GM12878 (cell line): ENCODE data around the gene SLC6A17.

Experiments used
- CEBPB ChIP-seq, 2 experiments: fragments of 150-350 bp in 1 of 2; IDR thresholded peaks; 2 replicates each; pipeline ENCODE4 v1.6.1; 2012 to 2014; ENCODE audit warnings: low read depth in 2 of 2, low read length in 2 of 2, borderline replicate concordance in 1 of 2, inconsistent platforms in 1 of 2
- CTCF ChIP-seq, 3 experiments: IDR thresholded peaks in 2 of 3; conservative IDR thresholded peaks in 1 of 3; 2 replicates each; pipeline ENCODE4 v1.5.1; 2011; ENCODE audit warnings: low read depth in 3 of 3, low read length in 3 of 3, mild to moderate bottlenecking in 3 of 3, control low read depth in 2 of 3, moderate library complexity in 2 of 3, inconsistent platforms in 1 of 3, mixed read lengths in 1 of 3; ENCODE audit not compliant: control insufficient read depth in 2 of 3, insufficient read depth in 1 of 3; ENCODE audit errors: extremely low read depth in 1 of 3
- REST ChIP-seq: IDR thresholded peaks from 2 replicates; pipeline ENCODE4 v1.6.1; 2012; ENCODE audit warnings: mild to moderate bottlenecking, low read depth, low read length
- ZBTB33 ChIP-seq: fragments of 450-650 bp; IDR thresholded peaks from 2 replicates; pipeline ENCODE4 v1.6.1; 2017; ENCODE audit warnings: mild to moderate bottlenecking

- TF ChIP-seq REST = no peak
- no peak for TF ChIP-seq CEBPB (IDR thresholded peaks at IDR 0.05; ENCODE audit: borderline replicate concordance in 1 of 2, low read depth in 2 of 2, low read length in 2 of 2)
- TF ChIP-seq CTCF (IDR thresholded peaks at IDR 0.05 in 2 of 3, conservative IDR thresholded peaks at IDR 0.05 in 1 of 3; ENCODE audit: control insufficient read depth in 2 of 3, extremely low read depth in 1 of 3, insufficient read depth in 1 of 3, low read depth in 3 of 3, low read length in 3 of 3) = no peak
- TF ChIP-seq ZBTB33 = no peak
These were observed 35.5 kb upstream of the SLC6A17 start for GRCh38 chr1:110114784-110115183.
